Suppressor macrophage treated with lipopolysaccharide for 4 hours (primary cell): ENCODE data around the gene HIKESHI.

ENCODE experiments used
- DNase-seq: peaks from one replicate; pipeline ENCODE4 v3.0.0-alpha.2; 2020

The HIKESHI gene, protein sequence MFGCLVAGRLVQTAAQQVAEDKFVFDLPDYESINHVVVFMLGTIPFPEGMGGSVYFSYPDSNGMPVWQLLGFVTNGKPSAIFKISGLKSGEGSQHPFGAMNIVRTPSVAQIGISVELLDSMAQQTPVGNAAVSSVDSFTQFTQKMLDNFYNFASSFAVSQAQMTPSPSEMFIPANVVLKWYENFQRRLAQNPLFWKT

DNA sequence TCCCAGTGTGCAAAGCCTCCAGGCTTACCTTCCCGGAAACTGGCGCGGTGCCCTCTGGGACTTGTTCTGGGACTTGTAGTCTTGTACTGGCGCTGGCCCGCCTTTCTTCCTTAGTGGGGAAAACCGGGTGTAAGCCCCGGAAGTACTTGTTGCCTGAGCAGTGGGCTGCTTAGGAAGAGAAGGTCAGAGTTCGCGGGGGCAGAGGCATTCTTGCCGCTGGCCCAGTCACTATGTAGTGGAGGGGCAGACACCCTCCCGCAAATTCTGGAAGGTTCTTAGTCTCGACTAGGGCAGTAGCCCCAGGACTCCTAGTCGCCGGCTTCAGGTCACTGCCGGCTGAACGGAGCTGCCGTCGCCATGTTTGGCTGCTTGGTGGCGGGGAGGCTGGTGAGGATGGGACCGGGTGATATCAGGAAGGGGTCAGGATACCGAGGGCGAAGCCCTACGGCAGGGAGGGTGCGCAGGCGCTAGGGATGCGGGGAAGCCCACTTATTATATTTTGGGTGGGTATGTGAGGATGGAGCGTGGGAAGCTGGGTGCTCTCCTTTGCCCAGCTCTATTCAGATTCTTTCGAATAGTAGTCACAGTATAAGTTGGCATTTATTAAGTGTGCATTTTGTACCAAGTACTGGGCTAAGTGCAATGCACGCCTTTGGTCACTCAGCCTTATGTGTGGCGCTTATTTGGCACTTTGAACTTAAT lies at the start of gene HIKESHI:
Gene HIKESHI (plus strand): TSS at position 149 of the 702 bp plus-strand sequence. CDS start 209 bp downstream, at position 358.
- peak; percentile 97 for DNase-seq

DNA sequence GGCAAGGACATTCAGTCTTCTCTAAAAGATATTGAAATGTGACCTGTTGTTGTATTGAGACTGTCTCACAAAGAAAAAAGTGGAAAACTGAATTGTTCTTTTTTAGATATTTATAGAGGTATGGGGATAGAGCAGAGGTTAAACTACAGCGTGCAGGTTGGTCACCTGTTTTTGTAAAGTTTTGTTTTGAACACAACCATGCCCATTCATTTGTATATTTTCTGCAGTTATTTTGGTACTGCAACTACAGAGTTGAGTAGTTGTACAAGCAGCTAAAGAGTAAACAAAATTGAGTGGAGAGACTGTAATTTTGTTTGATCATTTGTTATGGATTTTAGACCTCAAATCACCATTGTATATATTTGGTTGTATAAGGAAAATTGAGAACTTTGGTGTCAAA lies 46.1 kb upstream of the HIKESHI start:
- DNase-seq = no peak

DNA sequence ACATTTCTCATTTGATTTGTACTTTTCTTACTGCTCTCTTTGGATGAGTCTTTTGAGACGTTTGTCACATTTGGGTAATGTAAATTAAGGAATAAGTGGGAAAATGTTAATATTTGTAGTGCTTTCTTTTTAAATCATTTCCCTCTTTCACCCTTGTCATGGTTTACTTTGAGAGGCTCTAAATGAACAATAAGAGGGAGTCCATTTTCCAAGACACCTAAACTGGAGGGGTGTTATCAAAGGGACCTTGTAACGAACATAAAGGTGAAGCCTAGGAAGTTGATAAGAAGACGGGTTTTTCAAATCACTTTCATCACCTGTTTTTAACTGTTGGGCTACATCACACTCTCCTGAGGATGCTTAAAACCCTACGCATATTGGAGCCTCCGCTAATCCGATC lies 45.4 kb upstream of the HIKESHI start:
- no peak for DNase-seq

DNA sequence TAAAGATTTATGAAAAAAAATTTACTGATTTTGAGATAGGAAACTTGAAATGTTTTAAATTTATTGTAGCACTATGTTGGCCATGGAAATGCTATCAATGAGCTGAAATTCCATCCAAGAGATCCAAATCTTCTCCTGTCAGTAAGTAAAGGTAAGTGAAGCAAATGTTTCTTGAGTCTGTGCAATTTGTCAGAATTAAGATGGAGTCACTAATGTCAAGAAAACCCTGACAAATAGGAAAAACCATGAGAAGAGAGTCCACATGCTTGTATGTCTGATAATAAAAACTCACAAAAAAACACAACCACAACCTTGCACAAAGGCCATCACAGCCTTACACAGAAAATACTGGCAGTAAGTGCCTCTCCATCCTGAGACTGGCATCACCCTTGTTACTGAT lies 44.6 kb upstream of the HIKESHI start:
- DNase-seq = no peak

DNA sequence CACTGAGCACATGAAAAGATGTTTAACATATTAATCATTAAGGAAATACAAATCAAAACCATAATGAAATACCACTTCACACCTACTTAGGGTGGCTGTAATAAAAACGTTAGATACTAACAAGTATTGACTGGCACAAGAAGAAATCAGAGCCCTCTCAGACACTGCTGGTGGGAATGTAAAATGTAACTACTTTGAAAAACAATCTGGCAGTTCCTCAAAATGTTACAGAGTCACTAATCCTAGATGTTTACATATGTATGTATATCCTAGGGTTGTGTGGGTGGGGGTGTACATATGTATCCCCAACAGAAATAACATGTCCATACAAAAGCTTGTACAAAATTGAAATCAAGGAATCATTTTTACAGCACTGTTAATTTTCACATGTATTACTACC lies 42.3 kb upstream of the HIKESHI start:
- DNase-seq = no peak

DNA sequence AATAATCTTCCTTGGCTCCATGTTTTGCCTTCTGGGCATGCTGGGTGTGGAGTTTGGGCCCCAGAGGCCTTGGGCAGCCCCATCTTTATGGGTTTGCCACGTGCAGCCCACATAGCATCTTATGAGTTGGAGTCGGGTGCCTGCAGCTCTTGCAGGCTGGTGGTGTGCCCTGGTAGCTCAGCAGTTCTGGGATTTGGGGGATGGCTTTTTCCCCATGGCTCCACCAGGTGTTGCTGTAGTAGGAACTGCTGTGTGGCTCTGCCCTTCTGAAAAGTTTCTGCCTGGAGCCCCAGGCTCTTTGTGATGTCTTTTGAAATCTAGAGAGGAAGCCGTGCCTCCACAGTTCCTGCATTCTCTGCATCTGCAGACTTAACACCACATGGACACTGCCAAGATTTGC lies 40.7 kb upstream of the HIKESHI start:
- DNase-seq = no peak

DNA sequence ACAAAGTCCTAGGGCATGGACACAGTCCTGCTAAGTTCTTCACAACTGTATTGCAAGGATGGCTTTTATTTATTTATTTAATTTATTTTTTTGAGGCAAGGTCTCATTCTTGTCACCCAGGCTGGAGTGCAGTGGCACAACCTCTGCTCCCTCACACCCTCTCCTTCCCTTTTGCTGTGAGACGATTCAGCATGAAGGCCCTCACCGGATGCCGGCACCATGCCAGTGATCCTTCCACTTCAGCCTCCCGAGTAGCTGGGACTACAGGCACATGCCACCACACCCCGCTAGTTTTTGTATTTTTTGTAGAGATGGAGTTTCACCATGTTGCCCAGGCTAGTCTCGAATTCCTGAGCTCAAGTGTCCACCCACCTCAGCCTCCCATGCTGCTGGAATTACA lies 39.7 kb upstream of the HIKESHI start:
- no peak for DNase-seq

DNA sequence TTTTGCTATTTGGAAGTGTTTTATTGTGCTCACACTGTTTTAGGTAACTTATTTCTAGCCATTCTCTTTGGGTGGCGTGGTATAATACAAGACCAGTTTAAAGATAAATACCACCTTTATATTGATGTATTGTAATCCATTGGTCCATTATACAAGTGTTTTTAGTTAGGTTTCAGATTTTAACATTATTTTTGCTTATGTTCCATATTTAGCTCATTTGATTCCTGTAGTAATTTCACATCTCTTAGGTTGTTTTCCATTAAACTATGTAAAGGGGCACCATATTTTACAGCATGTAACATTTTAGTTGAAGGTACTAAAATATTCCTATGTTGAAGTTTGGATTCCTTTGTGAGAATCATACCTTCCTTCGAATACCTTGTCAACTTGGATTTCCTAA lies 37.4 kb upstream of the HIKESHI start:
- DNase-seq = no peak

DNA sequence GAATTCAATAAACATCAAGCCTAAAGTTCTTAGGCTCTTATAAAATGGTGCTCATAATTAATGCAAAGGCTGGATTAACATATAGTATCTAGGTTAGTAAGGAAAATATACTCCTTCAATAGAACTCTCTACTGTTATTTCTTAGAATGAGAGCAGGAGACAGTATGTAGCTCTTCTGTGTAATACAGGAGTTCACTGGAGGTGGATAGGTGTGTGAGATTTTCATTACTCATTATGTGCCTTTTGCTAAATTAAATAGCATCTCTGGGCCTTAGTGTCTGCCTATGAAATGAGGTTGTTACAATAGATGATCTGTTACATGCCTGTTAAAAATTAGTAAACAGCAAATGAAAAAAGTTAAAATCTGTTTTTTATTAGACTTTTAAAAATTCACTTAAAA lies 36.8 kb upstream of the HIKESHI start:
- DNase-seq = no peak

DNA sequence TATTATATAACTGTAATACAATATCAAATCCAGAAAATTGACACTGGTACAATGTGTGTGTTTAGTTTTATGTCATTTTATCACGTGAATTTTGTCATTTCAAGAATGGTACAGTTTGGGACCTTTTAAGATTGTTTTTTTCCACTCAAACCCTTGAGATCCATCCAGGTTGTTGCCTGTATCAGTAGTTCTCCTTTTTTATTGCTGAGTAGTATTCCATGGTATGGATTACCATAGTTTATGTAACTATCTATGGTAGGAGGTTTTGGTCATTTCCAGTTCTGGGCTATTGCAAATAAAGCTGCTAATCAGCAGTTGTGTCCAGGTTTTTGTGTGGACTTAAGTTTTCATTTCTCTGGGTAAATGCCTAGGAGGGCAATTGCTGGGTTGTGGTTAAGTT lies 32.4 kb upstream of the HIKESHI start:
- no peak for DNase-seq

DNA sequence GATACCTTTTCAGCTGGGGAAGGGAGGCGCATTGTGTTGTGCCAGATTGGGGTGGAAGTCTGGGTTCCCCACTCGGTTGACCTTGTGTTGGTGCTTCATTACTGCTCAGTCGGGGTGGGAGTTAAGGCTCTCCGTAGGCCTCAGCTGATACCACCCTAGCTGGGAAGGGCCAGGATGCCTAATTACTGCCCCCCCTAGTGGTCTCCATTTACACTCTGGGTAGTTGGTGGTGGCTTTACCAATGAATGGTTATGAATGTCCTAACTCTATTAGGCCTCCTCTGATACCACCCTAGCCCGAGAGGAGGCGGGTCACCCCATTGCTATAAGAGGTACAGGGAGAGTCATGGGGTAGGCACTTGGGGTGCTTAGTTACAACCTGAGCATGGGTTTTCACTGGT lies 27.5 kb upstream of the HIKESHI start:
- no peak for DNase-seq

DNA sequence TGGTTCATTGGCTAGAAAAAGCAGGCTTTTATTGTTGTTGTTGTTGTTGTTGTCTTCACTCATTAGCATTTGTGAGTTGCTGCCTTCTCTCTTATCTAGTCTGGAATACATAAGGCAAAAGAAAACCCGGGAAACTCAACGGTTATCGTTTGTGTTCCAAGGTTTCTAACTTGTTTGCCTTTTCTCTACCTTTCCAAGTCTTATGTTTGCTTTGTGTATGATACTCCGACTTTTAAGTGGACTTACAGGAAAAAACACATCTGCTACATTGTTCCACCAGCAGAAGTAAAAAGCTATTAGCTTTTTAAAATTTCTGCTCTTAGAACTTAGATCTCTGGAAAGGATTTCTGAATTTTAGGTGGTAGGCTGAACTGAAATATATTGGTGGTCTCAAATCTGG lies 27.0 kb upstream of the HIKESHI start:
- no peak for DNase-seq

DNA sequence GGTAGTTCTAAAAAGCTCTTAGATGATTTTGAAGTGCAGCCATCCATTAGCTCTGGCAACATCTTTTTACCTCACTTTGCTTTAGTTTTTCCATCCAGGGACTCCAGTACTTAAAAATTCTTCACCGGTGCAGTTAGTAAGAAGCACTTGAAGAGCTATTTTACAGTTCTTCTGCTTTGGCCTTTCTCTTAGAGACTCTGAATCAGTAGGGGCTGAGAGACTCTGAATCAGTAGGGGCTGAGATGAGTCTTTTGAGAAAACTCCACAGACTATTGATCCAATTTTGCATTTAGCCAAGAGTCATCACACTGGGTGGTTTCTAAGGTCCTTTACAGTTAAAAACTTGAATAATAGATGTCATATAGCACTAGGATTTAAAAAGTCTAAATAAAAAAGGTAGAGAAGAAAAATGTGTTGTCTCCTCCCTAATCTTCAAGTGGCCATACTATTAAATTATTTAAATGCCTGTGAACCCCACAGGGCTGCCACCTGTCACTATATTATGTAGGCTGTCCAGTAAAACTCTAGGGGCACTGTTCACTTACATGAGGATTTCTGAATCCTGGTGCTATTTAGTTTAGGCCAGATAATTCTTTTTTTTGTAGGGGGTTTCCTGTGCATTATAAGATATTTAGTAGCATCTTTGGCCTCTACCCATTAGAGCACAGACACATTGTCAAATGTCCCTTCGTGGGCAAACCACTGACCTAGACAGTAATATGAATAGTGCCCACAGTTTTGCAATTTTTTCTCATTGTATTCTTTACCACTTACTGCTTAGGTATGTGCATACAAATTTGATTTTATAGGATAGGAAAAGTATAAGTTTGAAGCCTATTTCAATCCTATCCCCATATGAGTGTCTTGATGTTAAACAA lies 26.3 kb upstream of the HIKESHI start:
- DNase-seq = no peak

DNA sequence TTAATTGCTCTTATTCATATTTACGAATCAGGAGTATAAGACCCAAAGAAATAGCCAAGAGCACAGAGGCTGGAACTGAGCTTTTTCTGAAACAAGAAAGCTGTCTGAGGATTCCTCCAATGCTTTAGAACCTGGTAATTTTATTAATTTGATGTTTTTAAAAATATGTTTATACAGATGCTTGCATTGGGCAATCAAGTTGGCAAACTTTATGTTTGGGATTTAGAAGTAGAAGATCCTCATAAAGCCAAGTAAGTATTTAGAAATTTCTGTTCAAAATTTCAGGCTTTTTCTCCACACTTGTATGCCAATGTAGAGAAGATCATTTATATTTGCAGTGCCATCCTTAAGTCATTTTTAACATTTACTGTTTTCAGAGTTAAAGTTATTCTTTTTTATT lies 24.3 kb upstream of the HIKESHI start:
- no peak for DNase-seq

DNA sequence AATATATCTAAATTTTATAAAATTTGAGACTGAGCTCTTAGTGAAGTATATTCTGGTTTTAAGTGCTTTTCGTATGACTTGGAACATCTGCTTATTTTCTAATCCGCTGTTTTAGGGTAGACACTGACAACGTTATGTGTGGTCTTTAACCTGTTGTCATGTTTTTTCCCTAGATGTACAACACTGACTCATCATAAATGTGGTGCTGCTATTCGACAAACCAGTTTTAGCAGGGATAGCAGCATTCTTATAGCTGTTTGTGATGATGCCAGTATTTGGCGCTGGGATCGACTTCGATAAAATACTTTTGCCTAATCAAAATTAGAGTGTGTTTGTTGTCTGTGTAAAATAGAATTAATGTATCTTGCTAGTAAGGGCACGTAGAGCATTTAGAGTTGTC lies 23.8 kb upstream of the HIKESHI start:
- no peak for DNase-seq

DNA sequence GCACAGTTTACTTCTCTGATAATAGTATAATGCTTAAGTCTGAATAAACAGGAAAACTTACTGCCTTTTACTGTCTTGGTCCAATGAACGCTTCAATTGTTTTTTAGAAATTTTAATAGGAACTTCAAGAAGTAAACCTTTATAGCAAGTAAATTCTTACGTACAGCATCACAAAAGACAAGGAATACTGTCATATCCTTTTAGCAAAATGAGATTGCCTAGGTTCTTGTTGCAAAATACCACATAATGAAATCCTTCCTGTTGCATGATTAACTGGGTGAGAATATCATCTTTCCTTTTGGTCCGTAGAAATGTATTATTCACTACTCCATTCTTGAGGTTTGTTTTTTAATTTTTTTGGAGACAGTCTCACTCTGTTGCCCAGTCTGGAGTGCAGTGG lies 22.3 kb upstream of the HIKESHI start:
- DNase-seq = no peak

DNA sequence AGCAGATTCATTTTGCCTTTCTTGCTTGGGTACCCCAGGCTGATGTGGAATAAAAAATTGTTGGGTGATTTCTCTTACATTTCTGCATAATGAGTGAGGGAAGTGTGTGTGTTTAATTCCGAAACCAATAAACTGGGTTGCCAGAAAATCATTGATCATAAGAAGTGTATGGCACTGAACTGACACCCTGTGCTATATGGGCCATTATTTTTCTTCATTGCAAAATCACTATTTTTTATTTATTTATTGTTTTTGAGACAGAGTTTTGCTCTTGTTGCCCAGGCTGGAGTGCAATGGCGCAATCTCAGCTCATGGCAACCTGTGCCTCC lies 14.6 kb upstream of the HIKESHI start:
- no peak for DNase-seq

DNA sequence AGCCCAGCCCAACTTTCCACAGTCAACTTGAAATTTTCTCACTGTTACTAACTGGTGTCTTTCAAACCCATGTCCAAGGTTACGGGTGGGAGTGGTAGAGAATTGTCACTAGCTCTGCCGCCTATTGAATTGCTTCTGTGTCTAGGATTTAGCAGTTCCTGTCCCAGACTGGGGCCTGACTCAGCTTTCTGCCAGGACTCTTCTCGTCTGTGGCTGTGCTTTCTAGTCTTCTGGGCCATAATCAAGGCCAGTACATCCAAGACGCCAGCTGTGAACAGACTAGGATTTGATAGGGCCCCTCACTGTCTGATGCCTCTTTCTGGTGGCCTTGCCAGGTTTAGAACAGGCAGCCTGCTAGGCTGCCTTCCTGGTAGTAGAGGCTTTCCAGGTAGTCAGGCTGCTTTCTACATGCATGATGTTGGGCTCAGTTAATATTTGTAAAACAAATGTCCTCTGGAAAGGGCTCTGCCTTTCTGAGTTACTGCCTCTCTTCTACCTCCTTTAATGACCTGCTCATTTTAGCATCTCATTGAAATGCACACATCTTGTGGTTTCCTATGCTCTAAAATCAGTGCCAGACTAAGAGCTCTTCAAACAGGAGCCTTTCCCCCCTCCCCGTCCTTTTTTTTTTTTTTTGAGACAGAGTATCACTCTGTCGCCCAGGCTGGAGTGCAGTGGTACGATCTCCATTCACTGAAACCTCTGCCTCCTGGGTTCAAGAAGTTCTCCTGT lies 13.1 kb upstream of the HIKESHI start:
- no peak for DNase-seq

DNA sequence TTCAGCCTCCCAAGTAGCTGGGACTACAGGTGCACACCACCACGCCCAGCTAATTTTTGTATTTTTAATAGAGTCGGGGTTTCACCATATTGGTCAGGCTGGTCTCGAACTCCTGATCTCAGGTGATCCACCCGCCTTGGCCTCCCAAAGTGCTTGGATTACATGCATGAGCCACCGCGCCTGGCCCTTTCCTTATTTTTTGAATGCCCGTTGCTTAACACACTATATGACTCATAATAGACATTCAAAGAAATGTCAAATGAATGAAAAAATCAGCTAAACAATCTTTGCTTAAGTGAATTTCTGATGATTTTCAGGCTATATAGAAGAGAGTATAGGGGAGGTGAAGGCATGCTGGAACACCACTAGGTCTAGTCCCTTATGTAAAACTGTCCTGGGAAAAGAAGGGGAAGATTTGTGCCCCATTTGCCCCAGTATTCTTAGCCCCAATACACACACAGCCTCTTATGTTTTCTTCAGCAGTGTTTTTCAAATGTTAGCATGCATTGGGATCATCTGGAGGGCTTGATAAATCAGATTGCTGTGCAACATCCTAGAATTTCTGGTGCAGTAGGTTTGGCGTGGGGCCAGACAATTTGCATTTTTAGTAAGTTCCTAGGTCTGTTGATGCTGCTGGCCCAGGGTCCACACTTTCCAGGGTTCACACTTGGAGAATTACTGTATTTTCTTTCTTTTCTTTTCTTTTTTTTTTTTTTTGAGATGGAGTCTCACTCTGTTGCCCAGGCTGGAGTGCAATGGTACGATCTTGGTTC lies 12.3 kb upstream of the HIKESHI start:
- peak; percentile 25 for DNase-seq

DNA sequence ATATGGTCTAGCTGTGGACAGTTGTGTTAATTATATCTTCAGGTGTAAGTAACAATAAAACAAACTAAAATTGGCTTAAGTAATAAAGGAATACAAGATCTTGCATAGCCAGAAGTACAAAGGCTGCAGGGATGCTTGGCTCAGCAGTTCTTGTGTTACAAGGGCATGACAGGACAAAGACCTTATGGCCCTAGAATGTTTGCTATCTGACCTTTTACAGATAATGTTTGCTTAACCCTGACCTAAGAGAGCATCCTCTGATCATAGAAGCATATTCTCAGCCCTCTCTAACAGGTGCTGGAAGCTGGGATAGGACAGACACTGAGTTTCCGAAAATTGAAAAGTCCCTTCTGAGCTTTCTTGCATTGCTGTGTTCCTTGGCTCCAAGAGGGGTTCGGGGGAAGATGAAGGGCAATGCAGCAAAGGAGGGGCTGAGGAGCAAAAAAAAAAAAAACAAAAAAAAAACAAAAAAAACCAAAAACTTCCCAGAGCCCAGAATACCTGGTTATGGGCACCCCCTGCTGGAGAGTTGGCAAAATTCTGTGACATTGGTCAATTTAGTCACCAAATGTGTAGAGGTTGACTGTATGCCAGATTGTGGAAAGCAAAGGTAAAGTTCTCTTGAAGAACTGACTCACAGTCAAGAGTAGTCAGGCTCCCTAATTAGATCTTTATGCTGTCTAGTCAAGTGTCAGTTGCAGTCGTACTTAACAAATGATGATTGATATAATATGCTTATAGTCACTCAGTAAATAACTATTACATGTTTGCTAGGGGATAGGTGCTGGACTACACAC lies 10.4 kb upstream of the HIKESHI start:
- DNase-seq = peak; percentile 70

DNA sequence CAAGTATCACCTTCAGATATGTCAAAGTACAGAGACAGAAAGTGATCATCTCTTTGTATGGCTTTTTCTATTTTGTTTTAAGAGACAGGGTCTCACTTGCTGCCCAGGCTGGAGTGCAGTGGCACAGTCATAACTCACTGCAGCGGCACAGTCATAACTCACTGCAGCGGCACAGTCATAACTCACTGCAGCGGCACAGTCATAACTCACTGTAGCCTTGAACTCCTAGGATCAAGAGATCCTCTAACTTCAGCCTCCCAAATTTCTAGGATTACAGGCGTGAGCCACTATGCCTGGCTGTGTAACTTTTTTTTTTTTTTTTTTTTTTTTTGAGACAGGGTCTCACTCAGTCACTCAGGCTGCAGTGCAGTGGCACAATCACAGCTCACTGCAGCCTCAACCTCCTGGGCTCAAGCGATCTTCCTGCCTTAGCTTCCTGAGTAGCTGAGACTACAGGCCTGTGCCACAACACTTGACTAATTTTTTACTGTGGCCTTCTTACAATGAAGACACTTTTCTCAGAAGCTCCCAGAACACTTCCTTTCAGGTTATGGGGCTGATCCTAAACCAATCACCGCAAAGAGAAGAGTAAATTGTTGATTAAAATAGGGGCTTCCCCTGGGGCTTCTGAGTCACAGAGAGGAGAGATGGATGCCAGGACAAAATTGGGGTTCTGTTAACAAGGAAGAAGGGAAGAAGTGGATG lies 9.0 kb upstream of the HIKESHI start:
- no peak for DNase-seq
